ENCODE measurements around the gene KIF25. TPM values are rescaled to one million over a fixed set of nuclear protein-coding genes. Genes with fewer than 3 reads are reported as not detected.

Gene KIF25
- total RNA-seq, 1 experiment from 2014 or later = 0.59 TPM

DNA sequence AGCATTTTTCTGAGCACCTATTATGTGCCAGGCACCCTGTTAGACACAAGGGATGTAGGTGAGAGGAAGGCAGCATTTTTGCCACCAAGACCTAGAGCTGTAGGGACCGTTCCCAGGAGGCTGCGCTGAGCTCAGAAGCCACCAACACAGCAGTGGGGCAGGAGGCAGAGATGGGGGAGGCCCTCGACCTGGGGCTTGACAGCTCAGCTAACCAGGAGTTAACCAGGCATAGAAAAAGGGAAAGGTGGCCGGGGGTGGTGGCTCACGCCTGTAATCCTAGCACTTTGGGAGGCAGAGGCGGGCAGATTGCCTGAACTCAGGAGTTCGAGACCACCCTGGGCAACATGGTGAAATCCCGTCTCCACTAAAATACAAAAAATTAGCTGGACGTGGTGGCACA is 29.5 kb downstream of the KIF25 start:
- Histone ChIP-seq H3K79me2 (ENCODE audit: insufficient read depth, low read length) (no peaks in the 10 kb centered on the region), H3K9ac (ENCODE audit: extremely low read depth, insufficient read length, low read length) (no peak overlapping the region), H2BK12ac (ENCODE audit: insufficient read length, low read depth, low read length) (no peak overlapping the region), H3K4ac (ENCODE audit: low read depth, low read length) (no peak overlapping the region), H2AK5ac (ENCODE audit: insufficient read length, low read length) (no peak overlapping the region), H3K23me2 (ENCODE audit: insufficient read length, low read depth, low read length, poor library complexity, severe bottlenecking) (no peaks in the 10 kb centered on the region), H3K18ac (ENCODE audit: insufficient read length, low read depth, low read length) (no peak overlapping the region), H2BK5ac (ENCODE audit: insufficient read length, low read length) (no peak overlapping the region), H3K79me1 (ENCODE audit: insufficient read depth, low read depth, low read length, poor library complexity, severe bottlenecking) (no peaks in the 10 kb centered on the region), H2BK20ac (ENCODE audit: low read depth, low read length, poor library complexity, severe bottlenecking) (no peak overlapping the region), H3K27ac (ENCODE audit: insufficient read length, low read depth, low read length) (no peak overlapping the region), H2BK120ac (ENCODE audit: low read depth, low read length, poor library complexity, severe bottlenecking) (no peak overlapping the region), H4K91ac (ENCODE audit: insufficient read length, low read depth, low read length) (no peak overlapping the region), H3K23ac (ENCODE audit: insufficient read length, low read depth, low read length) (no peak overlapping the region), H3K27me3 (ENCODE audit: insufficient read depth, low read length) (no peaks in the 10 kb centered on the region), H3K4me1 (ENCODE audit: insufficient read depth, low read length) (peaks cover 4% of the 10 kb centered on the region; the same call in 1 of the 2 replicates), H2AFZ (ENCODE audit: low read length) (no peak overlapping the region), H3T11ph (ENCODE audit: low read length) (no peak overlapping the region), H3K14ac (ENCODE audit: insufficient read depth, low read length) (no peak overlapping the region), H3K9me3 (ENCODE audit: control insufficient read depth, low read depth, low read length) (no peaks in the 10 kb centered on the region), H4K8ac (replicated peaks; ENCODE audit: insufficient read length, low read depth, low read length) (no peak overlapping the region), H4K20me1 (ENCODE audit: control insufficient read depth, insufficient read depth, insufficient read length) (no peaks in the 10 kb centered on the region), H2BK15ac (ENCODE audit: low read depth, low read length) (no peak overlapping the region), H3K56ac (ENCODE audit: insufficient read length, low read depth, low read length) (no peak overlapping the region), H3K4me2 (ENCODE audit: insufficient read depth, insufficient read length, low read length) (no peak overlapping the region), H4K5ac (ENCODE audit: insufficient read length, low read depth, low read length) (no peak overlapping the region)
- no peak for DNase-seq
- peaks cover 1% of the 10 kb centered on the region for H3K27me3 Mint-ChIP-seq (ENCODE audit: low read depth)
- TF ChIP-seq, protein P1, sequence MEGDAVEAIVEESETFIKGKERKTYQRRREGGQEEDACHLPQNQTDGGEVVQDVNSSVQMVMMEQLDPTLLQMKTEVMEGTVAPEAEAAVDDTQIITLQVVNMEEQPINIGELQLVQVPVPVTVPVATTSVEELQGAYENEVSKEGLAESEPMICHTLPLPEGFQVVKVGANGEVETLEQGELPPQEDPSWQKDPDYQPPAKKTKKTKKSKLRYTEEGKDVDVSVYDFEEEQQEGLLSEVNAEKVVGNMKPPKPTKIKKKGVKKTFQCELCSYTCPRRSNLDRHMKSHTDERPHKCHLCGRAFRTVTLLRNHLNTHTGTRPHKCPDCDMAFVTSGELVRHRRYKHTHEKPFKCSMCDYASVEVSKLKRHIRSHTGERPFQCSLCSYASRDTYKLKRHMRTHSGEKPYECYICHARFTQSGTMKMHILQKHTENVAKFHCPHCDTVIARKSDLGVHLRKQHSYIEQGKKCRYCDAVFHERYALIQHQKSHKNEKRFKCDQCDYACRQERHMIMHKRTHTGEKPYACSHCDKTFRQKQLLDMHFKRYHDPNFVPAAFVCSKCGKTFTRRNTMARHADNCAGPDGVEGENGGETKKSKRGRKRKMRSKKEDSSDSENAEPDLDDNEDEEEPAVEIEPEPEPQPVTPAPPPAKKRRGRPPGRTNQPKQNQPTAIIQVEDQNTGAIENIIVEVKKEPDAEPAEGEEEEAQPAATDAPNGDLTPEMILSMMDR (conservative IDR thresholded peaks at IDR 0.05) = no peak
- H3K4me3 Mint-ChIP-seq = no peak overlapping the region
- no peak overlapping the region for H3K27ac Mint-ChIP-seq
- WGBS (ENCODE audit: extremely low coverage, insufficient read length, low lambda C conversion rate) = no CpG with 5 or more reads among the region's 9 CpGs
- H3K9me3 Mint-ChIP-seq = no peaks in the 10 kb centered on the region
- peaks cover 23 to 27% of the 10 kb centered on the region in 2 experiments for H3K4me1 Mint-ChIP-seq
- H3K36me3 Mint-ChIP-seq (ENCODE audit: insufficient read depth in 1 of 3, low read depth in 3 of 3) = no peaks in the 10 kb centered on the region

Data from H9 (cell line).